Embryonic facial prominence (tissue), 1 donor: Measurements from ENCODE around the gene RAB2B.
"Not testable (repeated sequence)": the region's sequence is repeated elsewhere in the genome, so short reads cannot be mapped to it uniquely, and the experiment has no call there.

Experiments used
- DNase-seq: peaks from one replicate; pipeline ENCODE4 v3.0.0-alpha.2; 2016; ENCODE audit errors: extremely low spot score

RAB2B gene

GRCh38 chr14:21494902-21495762 is 18.4 kb upstream of the RAB2B start:
- no peak for DNase-seq

- DNase-seq: no peak
Measured at GRCh38 chr14:21486640-21487087, 9.9 kb upstream of the RAB2B start.

GRCh38 chr14:21476523-21476924 is 235 bp downstream of the RAB2B start:
- no peak for DNase-seq

GRCh38 chr14:21475767-21476522 is 814 bp downstream of the RAB2B start:
- DNase-seq: no peak

- no peak for DNase-seq
Measured at GRCh38 chr14:21467616-21468015, 9.1 kb downstream of the RAB2B start.

- peak; percentile 99 for DNase-seq
Measured at GRCh38 chr14:21455912-21456667, 20.7 kb downstream of the RAB2B start, which contains the start of gene CHD8. TSS of gene CHD8 (minus strand) at chr14:21456123. CDS start at chr14:21431643, 24,480 bp downstream.

GRCh38 chr14:21455592-21455911 is 21.2 kb downstream of the RAB2B start:
- no peak for DNase-seq

GRCh38 chr14:21454843-21455544 is 21.8 kb downstream of the RAB2B start:
- no peak for DNase-seq

GRCh38 chr14:21449899-21450216 is 26.9 kb downstream of the RAB2B start:
- DNase-seq: no peak

GRCh38 chr14:21442657-21443056 is 34.1 kb downstream of the RAB2B start:
- DNase-seq: not testable (repeated sequence)

- DNase-seq: no peak
Measured at GRCh38 chr14:21440859-21441258, 35.9 kb downstream of the RAB2B start.

GRCh38 chr14:21437063-21437901 is 39.5 kb downstream of the RAB2B start:
- peak; percentile 98 for DNase-seq

GRCh38 chr14:21436567-21437062 is 40.1 kb downstream of the RAB2B start:
- no peak for DNase-seq

- no peak for DNase-seq
Measured at GRCh38 chr14:21431126-21431525, 45.6 kb downstream of the RAB2B start.

- DNase-seq: no peak
Measured at GRCh38 chr14:21428930-21429329, 47.8 kb downstream of the RAB2B start.

- no peak for DNase-seq
Measured at GRCh38 chr14:21426692-21427091, 50.1 kb downstream of the RAB2B start.

- DNase-seq: no peak
Measured at GRCh38 chr14:21419528-21419927, 57.2 kb downstream of the RAB2B start.

- DNase-seq: no peak
Measured at GRCh38 chr14:21415329-21415728, 61.4 kb downstream of the RAB2B start.

GRCh38 chr14:21414137-21414631 is 62.6 kb downstream of the RAB2B start:
- no peak for DNase-seq
